Measurements from ENCODE around the gene APBA3.

GRCh38 chr19:3790209-3790734 is 28.8 kb upstream of the APBA3 start:
- TF ChIP-seq POLR2A (IDR thresholded peaks at IDR 0.05) (no peak), CTCF (IDR thresholded peaks at IDR 0.05) (no peak)
